HEK293 (cell line): ENCODE measurements around the gene GOLGA8B.
"Not testable (repeated sequence)": the region's sequence is repeated elsewhere in the genome, so short reads cannot be mapped to it uniquely, and the experiment has no call there.

Experiments
- ATF2 ChIP-seq: fragments of 450-650 bp; formaldehyde crosslinking; IDR thresholded peaks from 2 replicates; pipeline ENCODE4 v1.5.1; 2016; ENCODE audit warnings: missing biosample characterization, missing genetic modification characterization, low read depth
- CTCF ChIP-seq: fragments of 450-650 bp; formaldehyde crosslinking; IDR thresholded peaks from 2 replicates; pipeline ENCODE4 v1.5.1; 2016; ENCODE audit warnings: missing biosample characterization, missing genetic modification characterization
- KLF10 ChIP-seq: fragments of 450-650 bp; IDR thresholded peaks from 2 replicates; pipeline ENCODE4 v1.5.1; 2018; ENCODE audit warnings: missing biosample characterization, mild to moderate bottlenecking, missing genetic modification characterization
- REPIN1 ChIP-seq: fragments of 450-650 bp; formaldehyde crosslinking; IDR thresholded peaks from 2 replicates; pipeline ENCODE4 v1.5.1; 2017; ENCODE audit warnings: missing biosample characterization, missing genetic modification characterization, low read depth
- REST ChIP-seq: fragments of 450-650 bp; formaldehyde crosslinking; IDR thresholded peaks from 2 replicates; pipeline ENCODE4 v1.5.1; 2016; ENCODE audit warnings: missing biosample characterization, missing genetic modification characterization
- SETDB1 ChIP-seq: IDR thresholded peaks from one replicate; pipeline ENCODE4 v1.6.1; 2017; ENCODE audit warnings: mild to moderate bottlenecking, low read length, moderate library complexity, mixed read lengths; ENCODE audit not compliant: insufficient read length
- SP2 ChIP-seq: fragments of 450-650 bp; formaldehyde crosslinking; IDR thresholded peaks from 2 replicates; pipeline ENCODE4 v1.5.1; 2016; ENCODE audit warnings: missing biosample characterization, missing genetic modification characterization
- ZBTB21 ChIP-seq: fragments of 450-650 bp; formaldehyde crosslinking; IDR thresholded peaks from 2 replicates; pipeline ENCODE4 v1.5.1; 2017; ENCODE audit warnings: missing biosample characterization, missing genetic modification characterization
- ZFP41 ChIP-seq: fragments of 450-650 bp; formaldehyde crosslinking; IDR thresholded peaks from 2 replicates; pipeline ENCODE4 v1.5.1; 2016; ENCODE audit warnings: missing biosample characterization, missing genetic modification characterization, borderline replicate concordance
- ZNF629 ChIP-seq: fragments of 450-650 bp; formaldehyde crosslinking; IDR thresholded peaks from 2 replicates; pipeline ENCODE4 v1.5.1; 2017; ENCODE audit warnings: missing biosample characterization, missing genetic modification characterization
- ZNF639 ChIP-seq: fragments of 450-650 bp; formaldehyde crosslinking; IDR thresholded peaks from 2 replicates; pipeline ENCODE4 v1.5.1; 2016; ENCODE audit warnings: missing biosample characterization, missing genetic modification characterization
- ZNF792 ChIP-seq: fragments of 450-650 bp; formaldehyde crosslinking; IDR thresholded peaks from 2 replicates; pipeline ENCODE4 v1.5.1; 2016; ENCODE audit warnings: missing biosample characterization, missing genetic modification characterization
- ZSCAN18 ChIP-seq: fragments of 450-650 bp; formaldehyde crosslinking; IDR thresholded peaks from 2 replicates; pipeline ENCODE4 v1.5.1; 2016; ENCODE audit warnings: missing biosample characterization, missing genetic modification characterization

- TF ChIP-seq KLF10 (tag by site-specific recombination); CTCF; ZNF639 (tag by site-specific recombination); REST (tag by site-specific recombination); ZSCAN18 (tag by site-specific recombination); SETDB1; ATF2 (tag by site-specific recombination); REPIN1 (tag by site-specific recombination); ZBTB21 (tag by site-specific recombination); SP2 (tag by site-specific recombination); ZFP41; ZNF792 (tag by site-specific recombination); ZNF629 (tag by site-specific recombination): not testable (repeated sequence)
Measured at GRCh38 chr15:34560814-34561213, 22.6 kb downstream of the GOLGA8B start.
